SJCRH30 (cell line): ENCODE data around the gene PYGL. TPM values are rescaled to one million over a fixed set of nuclear protein-coding genes. Genes with fewer than 3 reads are reported as not detected.
"Not testable (repeated sequence)": the region's sequence is repeated elsewhere in the genome, so short reads cannot be mapped to it uniquely, and the experiment has no call there.

Source experiments
- DNase-seq, 2 experiments: peaks; one replicate each; pipeline ENCODE4 v3.0.0-alpha.2; 2015 to 2020
- H3K27ac ChIP-seq: fragments of 250-450 bp; sonication (Bioruptor Pico); 2 replicates; pipeline ENCODE4 v1.5.1; 2020; ENCODE audit warnings: mild to moderate bottlenecking, moderate library complexity
- H3K27me3 ChIP-seq: fragments of 250-450 bp; sonication (Bioruptor Pico); 2 replicates; pipeline ENCODE4 v1.5.1; 2020; ENCODE audit warnings: mild to moderate bottlenecking, moderate library complexity
- H3K36me3 ChIP-seq: fragments of 250-450 bp; sonication (Bioruptor Pico); 2 replicates; pipeline ENCODE4 v1.5.1; 2020; ENCODE audit warnings: mild to moderate bottlenecking, moderate library complexity
- H3K4me1 ChIP-seq: fragments of 250-450 bp; sonication (Bioruptor Pico); 2 replicates; pipeline ENCODE4 v1.5.1; 2020; ENCODE audit warnings: mild to moderate bottlenecking, moderate library complexity
- H3K4me3 ChIP-seq: fragments of 250-450 bp; sonication (Bioruptor Pico); 2 replicates; pipeline ENCODE4 v1.5.1; 2020; ENCODE audit warnings: mild to moderate bottlenecking, moderate library complexity
- H3K9me3 ChIP-seq: fragments of 250-450 bp; sonication (Bioruptor Pico); replicated peaks from 2 replicates; pipeline ENCODE4 v1.5.1; 2020; ENCODE audit warnings: mild to moderate bottlenecking, moderate library complexity
- total RNA-seq: library from RNA; depleted of rRNA; stranded (reverse); fragments of >200 nt; shearing (Covaris generic); gene quantifications from 2 replicates; pipeline ENCODE4 v1.2.3, GENCODE V29; 2014

PYGL gene
- total RNA-seq, 1 experiment from 2014 or later: 5.0 TPM

- H3K4me1 ChIP-seq: peaks cover 13% of the 10 kb centered on the region
- H3K4me3 ChIP-seq: no peak overlapping the region
- no peaks in the 10 kb centered on the region for H3K27me3 ChIP-seq
- no peaks in the 10 kb centered on the region for H3K9me3 ChIP-seq
- no peak for DNase-seq
- H3K27ac ChIP-seq: no peak overlapping the region
- no peaks in the 10 kb centered on the region for H3K36me3 ChIP-seq
These were observed 19.4 kb downstream of the PYGL start for GRCh38 chr14:50924843-50925242.

DNA sequence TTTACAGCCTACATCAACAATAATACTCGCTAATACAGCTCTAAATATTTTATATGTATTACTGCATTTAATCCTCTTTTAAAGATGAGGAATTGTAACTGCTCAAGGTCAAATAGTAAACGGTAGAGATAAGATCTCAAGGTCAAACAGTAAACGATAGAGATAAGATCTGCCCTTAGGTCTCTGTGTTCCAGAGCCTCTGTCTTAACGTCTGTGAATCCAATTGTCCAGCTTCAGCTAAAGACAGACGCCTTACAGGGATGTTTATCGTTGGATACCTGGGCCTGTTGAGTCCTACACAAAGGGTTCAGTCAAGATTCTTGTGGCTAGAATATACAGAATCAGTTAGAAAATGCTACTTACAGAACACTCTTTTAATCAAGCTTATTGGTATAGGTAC, 20.0 kb downstream of the PYGL start:
- Histone ChIP-seq H3K27me3 (no peaks in the 10 kb centered on the region), H3K27ac (no peak overlapping the region), H3K4me1 (peaks cover 17% of the 10 kb centered on the region), H3K36me3 (no peaks in the 10 kb centered on the region), H3K9me3 (no peaks in the 10 kb centered on the region), H3K4me3 (no peak overlapping the region)
- no peak for DNase-seq

DNA sequence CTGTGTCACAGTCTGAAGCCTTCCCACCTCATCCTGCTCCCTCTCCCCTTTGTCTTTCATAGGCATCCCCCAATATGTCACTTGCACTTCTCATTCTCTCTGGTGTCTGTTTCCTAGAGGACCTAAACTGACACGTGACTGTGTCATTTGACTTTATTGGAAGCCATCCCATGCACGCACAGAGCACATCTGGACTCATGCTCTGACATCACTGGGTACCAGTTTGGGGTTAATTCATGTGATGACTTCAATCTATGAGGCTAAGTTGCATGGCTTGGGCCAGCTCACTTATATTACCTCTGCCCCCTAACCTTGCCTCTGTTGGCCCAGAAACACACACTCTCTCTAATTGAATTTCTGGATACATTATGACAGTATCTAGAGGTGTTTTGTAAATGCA, 21.5 kb downstream of the PYGL start:
- Histone ChIP-seq H3K9me3 (no peaks in the 10 kb centered on the region), H3K4me3 (no peak overlapping the region)
- DNase-seq: no peak

DNA sequence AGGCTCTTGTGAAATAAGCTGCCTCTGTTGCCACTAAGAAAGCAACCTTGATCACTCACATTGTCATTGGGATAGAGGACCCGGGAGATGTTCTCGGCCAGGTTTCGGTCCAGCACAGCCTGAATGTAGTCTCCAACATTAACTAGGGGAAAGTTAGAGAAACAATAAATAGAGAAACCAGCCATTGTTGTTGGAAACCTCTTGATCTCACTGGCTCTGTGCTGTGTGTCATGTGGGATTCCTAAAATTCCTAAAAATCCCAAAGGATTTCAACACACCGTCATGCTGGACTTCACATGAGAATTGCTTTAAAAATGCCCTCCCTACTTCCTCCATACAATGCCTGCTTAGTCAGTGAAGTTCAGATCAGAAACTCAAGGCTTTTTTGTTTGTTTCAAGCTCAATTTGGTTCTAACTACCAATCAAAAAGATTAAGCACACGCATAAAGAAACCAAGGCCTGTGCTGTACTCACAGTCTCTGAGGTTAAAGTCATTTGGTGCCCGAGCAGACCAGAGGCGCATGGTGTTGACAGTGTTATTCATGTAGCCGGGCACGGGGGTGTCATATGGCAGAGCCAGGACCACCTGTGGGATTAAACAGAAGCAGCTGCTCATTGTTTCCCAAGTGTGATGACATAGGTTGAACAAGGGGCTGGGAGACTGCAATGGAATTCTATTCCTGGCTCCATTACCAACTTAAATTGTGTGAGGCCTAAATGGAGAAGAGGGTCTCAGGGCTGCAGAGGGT, 23.6 kb downstream of the PYGL start:
- Histone ChIP-seq H3K27me3 (no peaks in the 10 kb centered on the region), H3K36me3 (no peaks in the 10 kb centered on the region), H3K27ac (peak overlapping the region; percentile 92), H3K4me1 (peaks cover 18% of the 10 kb centered on the region), H3K4me3 (peak overlapping the region; percentile 39), H3K9me3 (no peaks in the 10 kb centered on the region)
- DNase-seq: peak; percentile 89 to 91

More for the DNA sequence above, 21.5 kb downstream of the PYGL start:
- no peaks in the 10 kb centered on the region for H3K27me3 ChIP-seq
- H3K36me3 ChIP-seq: no peaks in the 10 kb centered on the region
- no peak overlapping the region for H3K27ac ChIP-seq
- H3K4me1 ChIP-seq: peaks cover 18% of the 10 kb centered on the region

DNA sequence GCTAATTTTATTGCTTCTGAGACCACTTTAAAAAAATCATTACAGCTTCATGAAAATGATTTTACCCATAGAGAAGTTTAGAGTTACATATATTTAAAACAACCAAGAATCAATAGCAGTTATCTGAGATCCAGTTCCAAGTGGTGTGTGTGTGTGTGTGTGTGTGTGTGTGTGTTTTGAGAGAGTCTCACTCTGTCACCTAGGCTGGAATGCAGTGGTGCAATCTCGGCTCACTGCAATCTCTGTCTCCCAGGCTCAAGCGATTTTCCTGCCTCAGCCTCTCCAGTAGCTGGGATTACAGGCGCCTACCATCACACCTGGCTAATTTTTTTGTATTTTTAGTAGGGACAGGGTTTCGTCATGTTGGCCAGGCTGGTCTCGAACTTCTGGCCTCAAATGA, 24.8 kb downstream of the PYGL start:
- not testable (repeated sequence) for H3K27me3 ChIP-seq, H3K9me3 ChIP-seq, H3K4me3 ChIP-seq, H3K36me3 ChIP-seq, DNase-seq, H3K27ac ChIP-seq
- H3K4me1 ChIP-seq: peaks cover 18% of the 10 kb centered on the region

DNA sequence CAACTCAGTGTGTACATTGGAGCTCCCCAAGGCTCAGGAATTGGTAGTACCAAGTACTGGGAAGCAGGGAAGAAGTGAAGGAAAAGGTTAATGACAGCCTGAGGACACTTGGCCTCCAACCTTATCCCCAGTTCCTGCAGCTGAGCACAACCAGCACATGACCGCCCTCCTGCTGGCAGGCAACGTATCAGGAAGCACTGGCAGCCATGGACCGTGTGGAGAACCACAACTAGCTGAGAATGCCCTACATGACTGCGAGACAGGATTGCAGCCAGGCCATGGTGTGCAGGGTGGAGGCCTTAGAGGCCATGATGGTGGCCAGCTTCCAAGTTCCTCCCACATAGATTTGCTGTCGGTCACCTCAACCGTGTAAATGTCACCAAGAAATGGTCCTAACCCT, 26.8 kb downstream of the PYGL start:
- peaks cover 15% of the 10 kb centered on the region for H3K4me1 ChIP-seq
- H3K27ac ChIP-seq: no peak overlapping the region
- no peaks in the 10 kb centered on the region for H3K36me3 ChIP-seq
- no peaks in the 10 kb centered on the region for H3K9me3 ChIP-seq
- no peak for DNase-seq
- no peaks in the 10 kb centered on the region for H3K27me3 ChIP-seq
- H3K4me3 ChIP-seq: no peak overlapping the region

DNA sequence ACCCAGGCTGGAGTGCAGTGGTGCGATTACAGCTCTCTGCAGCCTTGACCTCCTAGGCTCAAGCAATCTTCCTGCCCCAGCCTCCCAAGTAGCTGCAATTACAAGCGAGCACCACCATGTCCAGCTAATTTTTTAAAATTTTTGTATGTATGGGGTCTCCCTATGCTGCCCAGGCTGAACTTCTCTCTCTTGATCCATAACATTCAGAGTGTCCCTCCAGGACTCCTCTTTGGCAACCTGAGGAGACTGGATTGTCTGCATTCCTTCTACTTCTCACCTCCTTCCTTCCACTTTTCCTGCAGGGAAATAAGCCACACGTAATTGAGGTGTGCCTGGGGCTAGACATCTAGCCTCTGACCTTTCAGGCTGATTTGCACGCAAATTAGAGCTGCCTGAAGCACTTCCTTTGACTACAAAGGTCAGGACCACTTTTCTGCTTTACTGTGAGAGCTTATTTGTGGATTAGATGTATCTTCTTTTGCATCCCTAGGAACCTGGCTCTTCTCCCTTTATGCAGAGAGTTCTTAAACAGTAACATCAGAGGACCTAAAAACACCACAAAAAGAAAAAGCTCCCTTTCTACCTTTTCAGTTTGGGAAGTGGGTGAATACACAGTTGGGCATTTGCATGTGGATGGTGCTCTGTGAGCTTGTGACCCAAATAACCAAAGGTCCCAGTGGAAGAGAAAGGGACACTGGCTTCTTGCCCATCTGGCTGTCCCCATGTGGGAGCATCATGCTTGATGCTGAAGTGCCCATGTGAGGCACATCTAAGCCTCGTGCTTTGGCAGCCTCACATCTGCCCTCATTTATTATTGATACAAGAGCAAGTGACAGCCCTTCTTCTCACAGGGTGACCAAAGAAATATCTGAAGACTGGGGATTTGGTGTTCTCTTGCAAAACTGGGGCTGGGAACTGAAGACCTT, 33.5 kb downstream of the PYGL start:
- no peaks in the 10 kb centered on the region for H3K36me3 ChIP-seq
- no peaks in the 10 kb centered on the region for H3K27me3 ChIP-seq
- no peak overlapping the region for H3K4me3 ChIP-seq
- DNase-seq: peak in 1 of 2 experiments; percentile 5
- H3K9me3 ChIP-seq: no peaks in the 10 kb centered on the region
- no peak overlapping the region for H3K27ac ChIP-seq
- 0 out of 2 replicates have a peak, but pooled peaks cover 4% of the 10 kb centered on the region for H3K4me1 ChIP-seq

DNA sequence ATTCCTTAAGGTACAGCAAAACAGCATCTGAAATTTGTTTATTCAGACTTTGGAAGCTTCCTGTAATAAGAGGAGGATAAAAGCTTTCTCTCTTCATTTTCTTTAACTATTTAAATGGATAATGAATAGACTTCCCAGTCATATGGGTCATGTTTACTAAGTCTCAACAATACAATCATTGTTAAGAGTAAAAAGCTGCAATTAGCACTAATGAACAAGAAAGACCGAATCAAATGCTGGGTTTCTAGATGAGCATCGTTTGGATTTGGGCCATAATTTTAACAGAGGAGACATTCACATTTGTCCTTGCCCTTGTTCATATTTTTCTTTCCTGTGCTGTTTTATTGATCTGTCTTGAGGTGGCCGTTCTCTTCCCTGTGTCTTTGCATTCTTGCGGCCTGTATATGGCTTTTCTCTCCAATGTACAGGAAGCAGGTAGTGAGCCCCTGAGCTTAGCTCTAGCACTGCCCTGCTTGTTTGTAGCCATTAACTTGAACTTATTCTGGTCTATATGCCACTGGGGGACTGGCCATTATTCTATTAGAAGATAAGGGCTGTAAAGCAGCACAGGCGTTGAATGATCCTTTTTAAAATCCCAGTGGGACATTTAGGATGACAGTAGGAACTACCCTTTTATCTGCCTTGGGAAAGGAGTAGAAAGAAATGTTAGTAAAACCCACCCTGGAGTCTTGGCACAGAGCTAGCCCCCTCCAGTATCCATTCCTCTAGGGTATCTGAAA, 37.8 kb downstream of the PYGL start:
- no peak overlapping the region for H3K4me3 ChIP-seq

DNA sequence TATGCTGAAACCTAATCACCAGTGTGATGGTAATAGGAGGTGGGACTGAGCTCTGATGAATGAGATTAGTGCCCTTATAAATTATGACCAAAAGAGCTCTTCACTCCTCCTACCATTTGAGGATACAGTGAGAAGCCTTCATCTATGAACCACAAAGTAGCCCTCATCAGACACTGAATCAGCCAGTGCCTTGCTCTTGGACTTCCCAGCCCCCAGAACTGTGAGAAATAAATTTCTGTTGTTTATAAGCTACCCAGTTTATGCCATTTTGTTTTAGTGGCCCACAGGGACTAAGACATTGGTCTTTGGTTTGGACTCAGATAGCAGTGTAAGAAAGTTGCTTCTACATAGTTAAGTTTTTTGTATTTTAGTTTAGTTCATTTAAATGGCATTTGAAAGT, 39.6 kb downstream of the PYGL start:
- Histone ChIP-seq H3K9me3 (no peaks in the 10 kb centered on the region), H3K4me1 (0 out of 2 replicates have a peak, but pooled peaks cover 4% of the 10 kb centered on the region), H3K27ac (no peak overlapping the region)

More for the DNA sequence above, 37.8 kb downstream of the PYGL start:
- no peak overlapping the region for H3K27ac ChIP-seq
- peak in 1 of 2 experiments; percentile 18 for DNase-seq
- no peaks in the 10 kb centered on the region for H3K27me3 ChIP-seq
- 0 out of 2 replicates have a peak, but pooled peaks cover 4% of the 10 kb centered on the region for H3K4me1 ChIP-seq
- no peaks in the 10 kb centered on the region for H3K36me3 ChIP-seq
- no peaks in the 10 kb centered on the region for H3K9me3 ChIP-seq

GRCh38 chr14:50901361-50901760, 42.9 kb downstream of the PYGL start:
- no peak for DNase-seq
- 0 out of 2 replicates have a peak, but pooled peaks cover under 1% of the 10 kb centered on the region for H3K4me1 ChIP-seq
- no peak overlapping the region for H3K4me3 ChIP-seq
- no peak overlapping the region for H3K27ac ChIP-seq
- no peaks in the 10 kb centered on the region for H3K36me3 ChIP-seq
- no peaks in the 10 kb centered on the region for H3K27me3 ChIP-seq
- H3K9me3 ChIP-seq: no peaks in the 10 kb centered on the region

More for the DNA sequence above, 39.6 kb downstream of the PYGL start:
- DNase-seq: no peak
- Histone ChIP-seq H3K36me3 (no peaks in the 10 kb centered on the region), H3K4me3 (no peak overlapping the region), H3K27me3 (no peaks in the 10 kb centered on the region)

DNA sequence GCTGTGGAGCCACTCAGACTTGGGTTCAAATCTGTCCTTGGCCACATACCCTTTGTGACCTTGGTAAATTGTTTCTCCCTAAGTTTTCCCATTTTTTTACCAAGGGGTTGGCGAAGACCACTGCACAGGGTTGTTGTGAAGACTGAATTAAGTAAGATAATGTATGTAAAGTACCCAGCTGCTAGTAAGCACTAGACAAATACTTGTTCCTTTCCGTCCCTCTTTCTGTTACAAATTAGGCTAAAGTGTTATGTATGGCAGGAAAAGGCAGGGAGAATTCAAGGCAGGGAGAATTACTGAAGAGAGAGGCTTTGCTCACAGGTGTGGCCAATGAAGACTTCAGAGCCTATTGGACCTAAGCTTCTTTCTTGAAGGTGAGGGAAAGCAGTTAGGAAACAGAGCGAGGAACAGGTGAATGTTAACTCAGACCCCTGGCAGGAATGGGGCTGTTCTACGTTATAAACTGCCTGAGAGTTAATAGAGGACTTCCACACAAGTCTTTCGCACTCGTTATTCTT, 46.6 kb downstream of the PYGL start:
- Histone ChIP-seq H3K36me3 (no peaks in the 10 kb centered on the region), H3K4me1 (no peaks in the 10 kb centered on the region), H3K27me3 (no peaks in the 10 kb centered on the region), H3K27ac (no peak overlapping the region), H3K9me3 (no peaks in the 10 kb centered on the region), H3K4me3 (no peak overlapping the region)
- DNase-seq: no peak

GRCh38 chr14:50897005-50897404, 47.3 kb downstream of the PYGL start:
- not testable (repeated sequence) for H3K27ac ChIP-seq, H3K27me3 ChIP-seq

DNA sequence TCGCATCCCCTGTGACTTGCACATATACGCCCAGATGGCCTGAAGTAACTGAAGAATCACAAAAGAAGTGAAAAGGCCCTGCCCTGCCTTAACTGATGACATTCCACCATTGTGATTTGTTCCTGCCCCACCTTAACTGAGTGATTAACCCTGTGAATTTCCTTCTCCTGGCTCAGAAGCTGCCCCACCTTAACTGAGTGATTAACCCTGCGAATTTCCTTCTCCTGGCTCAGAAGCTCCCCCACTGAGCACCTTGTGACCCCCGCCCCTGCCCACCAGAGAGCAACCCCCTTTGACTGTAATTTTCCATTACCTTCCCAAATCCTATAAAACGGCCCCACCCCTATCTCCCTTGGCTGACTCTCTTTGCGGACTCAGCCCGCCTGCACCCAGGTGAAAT, 47.9 kb downstream of the PYGL start:
- not testable (repeated sequence) for DNase-seq, H3K4me1 ChIP-seq, H3K9me3 ChIP-seq, H3K36me3 ChIP-seq, H3K4me3 ChIP-seq, H3K27ac ChIP-seq, H3K27me3 ChIP-seq

More at GRCh38 chr14:50897005-50897404, 47.3 kb downstream of the PYGL start:
- not testable (repeated sequence) for H3K4me1 ChIP-seq, H3K4me3 ChIP-seq, H3K36me3 ChIP-seq, H3K9me3 ChIP-seq, DNase-seq

DNA sequence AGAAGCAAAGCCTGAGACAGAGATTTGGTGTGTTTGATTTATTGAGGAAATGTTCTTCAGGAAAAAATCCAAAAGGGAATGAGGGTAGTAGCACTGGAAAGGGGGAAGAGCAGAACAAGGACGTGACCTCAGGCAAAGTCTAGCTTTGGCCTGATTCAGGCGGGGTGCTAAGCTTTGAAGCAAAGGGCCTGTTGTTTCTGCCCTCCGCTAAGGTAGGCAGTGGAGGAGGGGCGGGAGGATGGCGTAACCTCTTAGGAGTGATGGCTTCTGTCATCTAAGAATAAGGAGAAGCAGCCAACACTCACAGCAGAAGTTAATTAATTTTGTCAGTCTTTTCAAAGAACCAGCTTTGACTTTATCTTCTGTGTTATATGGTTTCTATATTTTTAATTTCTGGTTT, 52.0 kb downstream of the PYGL start:
- no peaks in the 10 kb centered on the region for H3K4me1 ChIP-seq
- H3K27me3 ChIP-seq: no peaks in the 10 kb centered on the region
- no peak for DNase-seq
- no peaks in the 10 kb centered on the region for H3K36me3 ChIP-seq
- H3K9me3 ChIP-seq: no peaks in the 10 kb centered on the region
- no peak overlapping the region for H3K4me3 ChIP-seq
- H3K27ac ChIP-seq: no peak overlapping the region
